ENCODE results near the gene ZNRF2.
A peak's percentile ranks its signal among the peaks of the same experiment; 100 is the strongest.

The ZNRF2 gene

GRCh38 chr7:30348083-30348560, 63.7 kb downstream of the ZNRF2 start:
- TF ChIP-seq TAF1 (IDR thresholded peaks at IDR 0.05; ENCODE audit: low read depth, low read length) (no peak), PAX5 (IDR thresholded peaks at IDR 0.05; ENCODE audit: insufficient read depth, low read length, severe bottlenecking) (no peak), POLR2AphosphoS5 (IDR thresholded peaks at IDR 0.05; ENCODE audit: low read depth, low read length) (no peak; the same call in 1 of the 2 replicates), POU2F2 (IDR thresholded peaks at IDR 0.05; ENCODE audit: low read depth, low read length) (0 out of 2 replicates have a peak, but pooled peaks have one; percentile 34), POLR2A (IDR thresholded peaks at IDR 0.05; ENCODE audit: low read depth, low read length) (peak; percentile 42; the same call in 1 of the 2 replicates), SPI1 (IDR thresholded peaks at IDR 0.05; ENCODE audit: low read depth, low read length) (peak; percentile 28; the same call in 1 of the 2 replicates)
- peak; percentile 77 for FAIRE-seq
- no peak for DNase-seq (ENCODE audit: insufficient read length, low spot score)

DNA sequence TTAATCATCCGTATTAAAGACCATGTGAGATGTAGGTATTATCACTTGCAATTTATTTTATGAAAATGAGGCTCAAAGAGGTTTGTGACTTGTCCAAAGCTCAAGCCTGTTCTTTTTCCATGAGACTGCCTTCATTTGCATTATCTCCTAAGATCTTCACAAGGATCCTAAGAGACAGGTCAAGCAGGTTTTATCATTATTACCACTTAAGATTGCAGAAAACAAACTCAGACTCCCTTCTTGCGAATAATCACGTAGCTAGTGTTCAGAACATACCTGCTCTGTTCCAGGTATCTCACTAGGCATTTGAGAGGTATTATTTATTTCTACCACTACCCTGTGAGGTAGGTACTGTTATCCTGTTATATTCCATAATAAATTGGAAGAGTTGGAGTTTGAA, 64.8 kb downstream of the ZNRF2 start:
- peak; percentile 51 for FAIRE-seq
- no peak for TF ChIP-seq POLR2A (IDR thresholded peaks at IDR 0.05; ENCODE audit: low read depth, low read length)
- no peak for TF ChIP-seq POLR2AphosphoS5 (IDR thresholded peaks at IDR 0.05; ENCODE audit: low read depth, low read length)
- no peak for TF ChIP-seq POU2F2 (IDR thresholded peaks at IDR 0.05; ENCODE audit: low read depth, low read length)
- TF ChIP-seq SPI1 (IDR thresholded peaks at IDR 0.05; ENCODE audit: low read depth, low read length) = no peak
- TF ChIP-seq TAF1 (IDR thresholded peaks at IDR 0.05; ENCODE audit: low read depth, low read length) = no peak
- TF ChIP-seq PAX5 (IDR thresholded peaks at IDR 0.05; ENCODE audit: insufficient read depth, low read length, severe bottlenecking) = no peak
- DNase-seq (ENCODE audit: insufficient read length, low spot score) = no peak

DNA sequence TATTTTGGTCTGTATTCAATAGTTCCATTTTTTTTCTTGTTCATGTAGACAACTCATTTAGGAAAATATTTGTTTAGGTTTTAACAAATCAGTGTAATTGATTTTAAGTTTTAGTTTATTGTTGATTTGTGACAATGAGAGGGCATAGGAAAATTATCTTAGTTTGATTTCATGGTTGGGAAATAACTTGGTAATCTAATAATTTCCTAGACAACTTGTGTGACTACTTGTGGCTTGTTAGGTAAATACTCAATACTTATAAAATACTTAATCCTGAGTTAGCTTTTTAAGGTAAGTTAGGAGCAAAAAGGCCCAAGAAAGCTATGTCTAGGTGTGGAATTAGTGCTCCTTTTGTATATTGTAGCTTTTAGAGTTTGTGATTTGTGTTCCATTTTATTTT, 65.4 kb downstream of the ZNRF2 start:
- FAIRE-seq (no peak), DNase-seq (ENCODE audit: insufficient read length, low spot score) (no peak)
- no peak for TF ChIP-seq TAF1 (IDR thresholded peaks at IDR 0.05; ENCODE audit: low read depth, low read length)
- TF ChIP-seq POLR2AphosphoS5 (IDR thresholded peaks at IDR 0.05; ENCODE audit: low read depth, low read length) = no peak
- TF ChIP-seq POU2F2 (IDR thresholded peaks at IDR 0.05; ENCODE audit: low read depth, low read length) = no peak
- no peak for TF ChIP-seq POLR2A (IDR thresholded peaks at IDR 0.05; ENCODE audit: low read depth, low read length)

DNA sequence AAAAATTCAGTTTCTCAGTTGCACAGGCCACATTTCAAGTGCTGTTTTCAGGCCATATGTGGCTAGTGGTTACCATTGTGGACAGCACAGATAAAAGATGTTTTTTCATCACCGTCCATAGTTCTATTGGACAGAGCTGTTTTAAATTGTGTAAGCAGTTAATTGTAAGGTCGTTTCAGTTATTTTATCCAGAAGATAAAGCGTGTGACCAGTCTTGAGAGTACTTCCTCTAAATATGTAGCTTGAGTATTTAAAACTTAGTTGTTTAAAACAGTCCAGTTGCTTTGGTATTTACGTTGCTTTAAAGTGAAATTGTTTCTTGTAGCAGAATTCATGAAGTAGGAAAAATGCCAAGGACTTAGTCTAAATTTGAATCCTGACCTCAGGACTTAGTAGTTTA, 66.9 kb downstream of the ZNRF2 start:
- no peak for TF ChIP-seq TAF1 (IDR thresholded peaks at IDR 0.05; ENCODE audit: low read depth, low read length)
- no peak for TF ChIP-seq SPI1 (IDR thresholded peaks at IDR 0.05; ENCODE audit: low read depth, low read length)
- no peak for TF ChIP-seq POLR2A (IDR thresholded peaks at IDR 0.05; ENCODE audit: low read depth, low read length)
- TF ChIP-seq POU2F2 (IDR thresholded peaks at IDR 0.05; ENCODE audit: low read depth, low read length) = no peak
- TF ChIP-seq POLR2AphosphoS5 (IDR thresholded peaks at IDR 0.05; ENCODE audit: low read depth, low read length) = no peak
- no peak for TF ChIP-seq PAX5 (IDR thresholded peaks at IDR 0.05; ENCODE audit: insufficient read depth, low read length, severe bottlenecking)
- DNase-seq (ENCODE audit: insufficient read length, low spot score) (no peak), FAIRE-seq (peak; percentile 81)

GRCh38 chr7:30351724-30352123, 67.3 kb downstream of the ZNRF2 start:
- DNase-seq (ENCODE audit: insufficient read length, low spot score) (no peak), FAIRE-seq (no peak)
- TF ChIP-seq POLR2AphosphoS5 (IDR thresholded peaks at IDR 0.05; ENCODE audit: low read depth, low read length) = no peak
- no peak for TF ChIP-seq POLR2A (IDR thresholded peaks at IDR 0.05; ENCODE audit: low read depth, low read length)
- TF ChIP-seq SPI1 (IDR thresholded peaks at IDR 0.05; ENCODE audit: low read depth, low read length) = no peak
- TF ChIP-seq POU2F2 (IDR thresholded peaks at IDR 0.05; ENCODE audit: low read depth, low read length) = no peak
- no peak for TF ChIP-seq PAX5 (IDR thresholded peaks at IDR 0.05; ENCODE audit: insufficient read depth, low read length, severe bottlenecking)
- no peak for TF ChIP-seq TAF1 (IDR thresholded peaks at IDR 0.05; ENCODE audit: low read depth, low read length)

- peak; percentile 58 for FAIRE-seq
- DNase-seq (ENCODE audit: insufficient read length, low spot score) = no peak
- no peak for TF ChIP-seq TAF1 (IDR thresholded peaks at IDR 0.05; ENCODE audit: low read depth, low read length)
These were observed 67.8 kb downstream of the ZNRF2 start for GRCh38 chr7:30352169-30352568.

- TF ChIP-seq POLR2A (IDR thresholded peaks at IDR 0.05; ENCODE audit: low read depth, low read length) (no peak), POLR2AphosphoS5 (IDR thresholded peaks at IDR 0.05; ENCODE audit: low read depth, low read length) (no peak), TAF1 (IDR thresholded peaks at IDR 0.05; ENCODE audit: low read depth, low read length) (no peak), POU2F2 (IDR thresholded peaks at IDR 0.05; ENCODE audit: low read depth, low read length) (no peak), PAX5 (IDR thresholded peaks at IDR 0.05; ENCODE audit: insufficient read depth, low read length, severe bottlenecking) (no peak), SPI1 (IDR thresholded peaks at IDR 0.05; ENCODE audit: low read depth, low read length) (no peak)
- FAIRE-seq (peak; percentile 75), DNase-seq (ENCODE audit: insufficient read length, low spot score) (no peak)
These were observed 69.1 kb downstream of the ZNRF2 start for GRCh38 chr7:30353532-30353931.

DNA sequence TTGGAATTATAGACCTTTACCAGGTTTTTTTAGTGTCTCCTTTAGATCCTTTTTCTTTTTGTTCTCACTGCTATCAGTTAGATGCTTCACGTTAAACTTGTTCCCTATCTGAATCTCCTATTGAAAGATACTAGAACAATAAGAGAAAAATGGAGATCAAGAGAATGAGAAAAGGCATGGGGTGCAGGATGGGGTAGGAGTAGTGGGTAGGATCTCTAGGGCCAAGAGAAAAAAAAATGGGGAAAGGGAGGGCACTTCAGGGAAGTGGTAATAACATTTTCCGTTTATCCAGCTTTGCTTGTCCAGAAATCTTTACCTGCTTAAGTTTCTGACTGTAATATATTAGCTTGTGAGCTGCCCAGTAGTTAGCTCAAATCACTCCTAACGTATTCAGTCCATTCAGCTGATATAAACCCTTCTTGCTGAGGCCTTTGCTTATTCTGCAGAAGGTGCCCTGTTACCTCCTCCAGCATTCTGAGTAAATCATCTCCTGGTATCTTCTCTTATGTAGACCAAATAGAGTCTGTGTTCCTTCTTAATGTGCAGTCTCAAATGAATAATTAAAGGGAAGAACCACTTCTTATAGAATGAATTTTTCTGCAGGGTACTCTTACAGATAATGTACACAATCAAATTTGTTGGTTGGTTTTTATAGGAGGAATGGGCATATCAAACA, 69.7 kb downstream of the ZNRF2 start:
- no peak for FAIRE-seq

GRCh38 chr7:30354791-30355190, 70.4 kb downstream of the ZNRF2 start:
- FAIRE-seq (no peak), DNase-seq (ENCODE audit: insufficient read length, low spot score) (no peak)
- TF ChIP-seq POLR2AphosphoS5 (IDR thresholded peaks at IDR 0.05; ENCODE audit: low read depth, low read length) (no peak), SPI1 (IDR thresholded peaks at IDR 0.05; ENCODE audit: low read depth, low read length) (no peak), PAX5 (IDR thresholded peaks at IDR 0.05; ENCODE audit: insufficient read depth, low read length, severe bottlenecking) (no peak), POLR2A (IDR thresholded peaks at IDR 0.05; ENCODE audit: low read depth, low read length) (no peak), POU2F2 (IDR thresholded peaks at IDR 0.05; ENCODE audit: low read depth, low read length) (no peak), TAF1 (IDR thresholded peaks at IDR 0.05; ENCODE audit: low read depth, low read length) (no peak)

More for the DNA sequence above, 69.7 kb downstream of the ZNRF2 start:
- DNase-seq (ENCODE audit: insufficient read length, low spot score) = no peak
- TF ChIP-seq TAF1 (IDR thresholded peaks at IDR 0.05; ENCODE audit: low read depth, low read length) (no peak), POLR2AphosphoS5 (IDR thresholded peaks at IDR 0.05; ENCODE audit: low read depth, low read length) (no peak), POLR2A (IDR thresholded peaks at IDR 0.05; ENCODE audit: low read depth, low read length) (no peak), POU2F2 (IDR thresholded peaks at IDR 0.05; ENCODE audit: low read depth, low read length) (no peak), SPI1 (IDR thresholded peaks at IDR 0.05; ENCODE audit: low read depth, low read length) (no peak), PAX5 (IDR thresholded peaks at IDR 0.05; ENCODE audit: insufficient read depth, low read length, severe bottlenecking) (no peak)

- FAIRE-seq (no peak), DNase-seq (ENCODE audit: insufficient read length, low spot score) (no peak)
- no peak for TF ChIP-seq POLR2A (IDR thresholded peaks at IDR 0.05; ENCODE audit: low read depth, low read length)
- TF ChIP-seq PAX5 (IDR thresholded peaks at IDR 0.05; ENCODE audit: insufficient read depth, low read length, severe bottlenecking) = no peak
- no peak for TF ChIP-seq TAF1 (IDR thresholded peaks at IDR 0.05; ENCODE audit: low read depth, low read length)
- TF ChIP-seq POU2F2 (IDR thresholded peaks at IDR 0.05; ENCODE audit: low read depth, low read length) = no peak
- TF ChIP-seq POLR2AphosphoS5 (IDR thresholded peaks at IDR 0.05; ENCODE audit: low read depth, low read length) = no peak
- no peak for TF ChIP-seq SPI1 (IDR thresholded peaks at IDR 0.05; ENCODE audit: low read depth, low read length)
These were observed 75.6 kb downstream of the ZNRF2 start for GRCh38 chr7:30359957-30360356.

Data from GM12891 (cell line).